Fibroblast of skin of right biceps (primary cell): ENCODE measurements around the gene ODAD4.
A peak's percentile ranks its signal among the peaks of the same experiment; 100 is the strongest.
"Not testable (repeated sequence)": the region's sequence is repeated elsewhere in the genome, so short reads cannot be mapped to it uniquely, and the experiment has no call there.

Source experiments
- DNase-seq: peaks from one replicate; pipeline ENCODE4 v3.0.0-alpha.2; 2013

Gene ODAD4

DNA sequence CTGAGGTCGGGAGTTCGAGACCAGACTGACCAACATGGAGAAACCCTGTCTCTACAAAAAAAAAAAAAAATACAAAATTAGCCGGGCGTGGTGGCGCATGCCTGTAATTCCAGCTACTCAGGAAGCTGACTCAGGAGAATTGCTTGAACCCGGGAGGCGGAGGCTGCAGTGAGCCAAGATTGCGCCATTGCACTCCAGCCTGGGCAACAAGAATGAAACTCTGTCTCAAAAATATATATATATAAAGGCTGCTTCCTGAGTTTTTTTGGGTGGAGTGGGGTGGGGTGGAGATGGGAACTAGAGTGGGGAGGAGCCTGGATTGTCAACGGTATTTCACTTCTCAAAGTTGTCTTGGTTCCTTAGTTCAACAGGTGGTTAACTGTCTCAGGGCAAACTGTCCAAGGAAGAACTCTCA lies 79.9 kb downstream of the ODAD4 start:
- peak; percentile 52 for DNase-seq

GRCh38 chr17:42010898-42011516 lies 80.6 kb downstream of the ODAD4 start:
- no peak for DNase-seq

DNA sequence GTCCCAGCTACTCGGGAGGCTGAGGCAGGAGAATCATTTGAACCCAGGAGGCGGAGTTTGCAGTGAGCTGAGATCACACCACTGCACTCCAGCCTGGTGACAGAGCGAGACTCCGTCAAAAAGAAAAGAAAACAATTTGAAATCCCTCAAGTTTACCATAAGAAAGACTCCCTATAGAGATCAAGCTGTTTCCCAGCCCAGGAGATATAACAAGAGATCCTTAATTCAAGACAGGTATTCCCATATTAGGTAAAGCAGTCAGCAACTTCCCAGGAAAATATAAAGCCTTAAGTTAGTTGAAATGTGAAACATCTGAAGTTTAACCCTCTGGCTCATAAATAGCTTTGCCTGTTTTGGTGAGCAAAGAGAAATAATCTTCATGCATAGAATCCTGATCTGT lies 81.9 kb downstream of the ODAD4 start:
- DNase-seq, result not testable (repeated sequence)

- DNase-seq, result not testable (repeated sequence)
Measured at GRCh38 chr17:42013740-42014139, 83.3 kb downstream of the ODAD4 start.
